IPS DF 6.9 (cell line): ENCODE measurements around the gene ILDR2.

Experiments used
- DNase-seq: peaks from one replicate; pipeline ENCODE4 v3.0.0-alpha.2; 2013; ENCODE audit warnings: low read depth, low spot score
- H3K27ac ChIP-seq: one replicate; pipeline ENCODE4 v1.5.1; 2013; ENCODE audit warnings: low read length, control low read depth
- H3K27me3 ChIP-seq: 2 replicates; pipeline ENCODE4 v1.6.1; 2013; ENCODE audit warnings: mild to moderate bottlenecking, low read length; ENCODE audit not compliant: control insufficient read depth, insufficient read depth
- H3K36me3 ChIP-seq: 2 replicates; pipeline ENCODE4 v1.6.1; 2013; ENCODE audit warnings: low read length; ENCODE audit not compliant: control insufficient read depth, insufficient read depth
- H3K4me1 ChIP-seq: 2 replicates; pipeline ENCODE4 v1.6.1; 2013; ENCODE audit warnings: low read length; ENCODE audit not compliant: control insufficient read depth, insufficient read depth
- H3K4me3 ChIP-seq: 2 replicates; pipeline ENCODE4 v1.5.1; 2013; ENCODE audit warnings: mild to moderate bottlenecking, low read length
- H3K9me3 ChIP-seq: 2 replicates; pipeline ENCODE4 v1.6.1; 2013; ENCODE audit warnings: low read length, inconsistent platforms; ENCODE audit not compliant: control insufficient read depth, insufficient read depth
- WGBS: extraction: QIAGEN DNeasy Blood & Tissue Kit; methylation state at CpG from one replicate; pipeline ENCODE4 v1.1.7; 2013; ENCODE audit warnings: mixed read lengths, missing lambda C conversion rate; ENCODE audit not compliant: insufficient read length, insufficient coverage; 5-methylcytosine and 5-hydroxymethylcytosine counted together

ILDR2 gene

GRCh38 chr1:166874464-166874863, 100.9 kb downstream of the ILDR2 start:
- Histone ChIP-seq H3K27ac (no peak overlapping the region), H3K4me3 (no peak overlapping the region), H3K4me1 (peaks cover 3% of the 10 kb centered on the region; the same call in 1 of the 2 replicates), H3K27me3 (no peaks in the 10 kb centered on the region), H3K9me3 (no peaks in the 10 kb centered on the region; the same call in 1 of the 2 replicates), H3K36me3 (no peaks in the 10 kb centered on the region)
- no CpG with 5 or more reads among the region's 8 CpGs for WGBS
- DNase-seq = no peak

GRCh38 chr1:166870584-166870983, 104.8 kb downstream of the ILDR2 start:
- Histone ChIP-seq H3K27ac (no peak overlapping the region), H3K4me1 (peaks cover 3% of the 10 kb centered on the region; the same call in 1 of the 2 replicates), H3K9me3 (no peaks in the 10 kb centered on the region; the same call in 1 of the 2 replicates), H3K4me3 (no peak overlapping the region), H3K27me3 (no peaks in the 10 kb centered on the region), H3K36me3 (peaks cover 4% of the 10 kb centered on the region; the same call in 1 of the 2 replicates)
- DNase-seq = no peak
- WGBS = no CpG with 5 or more reads among the region's 4 CpGs

GRCh38 chr1:166869318-166870099, 105.8 kb downstream of the ILDR2 start:
- H3K36me3 ChIP-seq = peaks cover 4% of the 10 kb centered on the region; the same call in 1 of the 2 replicates
- H3K27me3 ChIP-seq = no peaks in the 10 kb centered on the region
- no peak for DNase-seq
- no peak overlapping the region for H3K4me3 ChIP-seq
- peaks cover 3% of the 10 kb centered on the region; the same call in 1 of the 2 replicates for H3K4me1 ChIP-seq
- no CpG with 5 or more reads among the region's 3 CpGs for WGBS
- no peaks in the 10 kb centered on the region; the same call in 1 of the 2 replicates for H3K9me3 ChIP-seq
- no peak overlapping the region for H3K27ac ChIP-seq

GRCh38 chr1:166868639-166869038, 106.7 kb downstream of the ILDR2 start:
- no peak for DNase-seq
- H3K27ac ChIP-seq = no peak overlapping the region
- no peaks in the 10 kb centered on the region; the same call in 1 of the 2 replicates for H3K9me3 ChIP-seq
- no peak overlapping the region for H3K4me3 ChIP-seq
- H3K27me3 ChIP-seq = no peaks in the 10 kb centered on the region
- peaks cover 3% of the 10 kb centered on the region; the same call in 1 of the 2 replicates for H3K4me1 ChIP-seq
- H3K36me3 ChIP-seq = peaks cover 4% of the 10 kb centered on the region; the same call in 1 of the 2 replicates
- WGBS = no CpG with 5 or more reads among the region's 7 CpGs

GRCh38 chr1:166865926-166866325, 109.4 kb downstream of the ILDR2 start:
- Histone ChIP-seq H3K27ac (no peak overlapping the region), H3K4me1 (peaks cover 5% of the 10 kb centered on the region; the same call in 1 of the 2 replicates), H3K9me3 (no peaks in the 10 kb centered on the region), H3K36me3 (peaks cover 8% of the 10 kb centered on the region; the same call in 1 of the 2 replicates), H3K27me3 (no peaks in the 10 kb centered on the region), H3K4me3 (no peak overlapping the region)
- DNase-seq = no peak
- WGBS = no CpG with 5 or more reads among the region's 5 CpGs

GRCh38 chr1:166859597-166859996, 115.7 kb downstream of the ILDR2 start:
- DNase-seq = no peak
- H3K27ac ChIP-seq = no peak overlapping the region
- H3K4me1 ChIP-seq = peaks cover 4% of the 10 kb centered on the region; the same call in 1 of the 2 replicates
- H3K4me3 ChIP-seq = no peak overlapping the region
- H3K36me3 ChIP-seq = peaks cover 7% of the 10 kb centered on the region; the same call in 1 of the 2 replicates
- no peaks in the 10 kb centered on the region for H3K9me3 ChIP-seq
- no CpG with 5 or more reads among the region's 5 CpGs for WGBS
- H3K27me3 ChIP-seq = no peaks in the 10 kb centered on the region

- H3K36me3 ChIP-seq = peaks cover 7% of the 10 kb centered on the region; the same call in 1 of the 2 replicates
- WGBS = no CpG with 5 or more reads among the region's 7 CpGs
These were observed 116.5 kb downstream of the ILDR2 start for GRCh38 chr1:166858726-166859419.

More at GRCh38 chr1:166858726-166859419, 116.5 kb downstream of the ILDR2 start:
- no peaks in the 10 kb centered on the region for H3K9me3 ChIP-seq
- no peak overlapping the region for H3K27ac ChIP-seq
- no peak overlapping the region for H3K4me3 ChIP-seq
- no peak for DNase-seq
- peaks cover 4% of the 10 kb centered on the region; the same call in 1 of the 2 replicates for H3K4me1 ChIP-seq
- no peaks in the 10 kb centered on the region for H3K27me3 ChIP-seq
